Adrenal gland (tissue), 12 donors: ENCODE data around the gene C1QTNF5. TPM values are rescaled to one million over a fixed set of nuclear protein-coding genes. Genes with fewer than 3 reads are reported as not detected.

Experiments
- DNase-seq, 7 donors: peaks; one replicate each; pipeline ENCODE4 v3.0.0-alpha.2; 2019 to 2020
- H3K27ac ChIP-seq, 5 donors: fragments of 200-600 bp; sonication (generic) in 4 of 5; 1 replicate in 3 of 5; 2 replicates in 2 of 5; pipeline versions ENCODE4 v1.5.1 to v1.8.0; 2016 to 2020; ENCODE audit warnings: mild to moderate bottlenecking in 1 of 5
- H3K27me3 ChIP-seq: fragments of 200-600 bp; 2 replicates; pipeline ENCODE4 v1.8.0; 2021
- H3K36me3 ChIP-seq, 2 donors: fragments of 200-600 bp; replicated peaks in 1 of 2; 1 replicate in 1 of 2; 2 replicates in 1 of 2; pipeline versions ENCODE4 v1.5.1 to v1.8.0; 2018 to 2022
- H3K4me1 ChIP-seq, 2 donors: fragments of 200-600 bp; replicated peaks in 1 of 2; 1 replicate in 1 of 2; 2 replicates in 1 of 2; pipeline versions ENCODE4 v1.5.1 to v1.8.0; 2018 to 2021
- H3K4me3 ChIP-seq, 4 donors: fragments of 200-600 bp; sonication (generic) in 3 of 4; one replicate each; pipeline ENCODE4 v1.5.1; 2016 to 2018
- H3K9me3 ChIP-seq, 3 donors: fragments of 200-600 bp; sonication (generic) in 1 of 3; replicated peaks in 1 of 3; 1 replicate in 2 of 3; 2 replicates in 1 of 3; pipeline versions ENCODE4 v1.5.1 to v1.8.0; 2016 to 2021
- POLR2A ChIP-seq, 2 donors: fragments of 450-650 bp; IDR thresholded peaks; one replicate each; pipeline ENCODE4 v1.6.1; 2017; ENCODE audit warnings: antibody characterized with exemption in 2 of 2, mild to moderate bottlenecking in 2 of 2, moderate library complexity in 1 of 2
- WGBS, 4 donors: extraction: QIAGEN DNeasy Blood & Tissue Kit in 2 of 4; methylation state at CpG; one replicate each; pipeline versions ENCODE4 v1.1.5 to v1.1.7; 2013 to 2017; 5-methylcytosine and 5-hydroxymethylcytosine counted together
- intact Hi-C, 2 donors: fragments of 100-400 bp; cut with DNase I; formaldehyde crosslinking; loops; one replicate each; pipeline versions ENCODE4 v1.14.1 to v1.15.0; 2022 to 2023
- polyA plus RNA-seq, 3 donors: library from polyadenylated mRNA; stranded (reverse); fragments of 200-250 nt in 2 of 3; fragments of 350-450 nt in 1 of 3; fragmentation: Illumina TruSeq in 1 of 3; extraction: RNeasy Lipid Tissue Mini Kit (QIAGEN cat#74804) in 1 of 3; gene quantifications; one replicate each; pipeline ENCODE4 v1.2.3, GENCODE V29; 2013 to 2014
- total RNA-seq, 9 donors: library from RNA; depleted of rRNA in 4 of 9; stranded (reverse); fragments of >200 nt in 4 of 9; fragments of 120-200 nt in 1 of 9; fragmentation: NEBNext Ultra II Directional in 1 of 9; extraction: Animal tissue kit (Norgen Biotek cat#: 25700) in 1 of 9; gene quantifications; one replicate each; pipeline versions ENCODE4 v1.1.0 to v1.2.4, GENCODE V29; 2013 to 2023
- TF ChIP-seq, protein P1 (sequence below), 6 experiments: fragments of 450-650 bp in 4 of 6; fragments of 200-600 bp in 2 of 6; sonication (generic) in 1 of 6; IDR thresholded peaks; 1 replicate in 5 of 6; 2 replicates in 1 of 6; pipeline versions ENCODE4 v1.5.1 to v1.8.0; 2016 to 2021; ENCODE audit warnings: antibody characterized with exemption in 6 of 6, mild to moderate bottlenecking in 2 of 6, moderate library complexity in 1 of 6
- donor health status: healthy with polysubstance abuse.
- donor health status: Bipolar disorder and iron deficiency.
- donor health status: DM: yes; HTN: yes; CAD: no.
- donor health status: DM: no; HTN: no; CAD: no.
- donor health status: DM: no; HTN: no; CAD: no.
- donor health status: DM: yes; HTN: yes; CAD: no.

C1QTNF5 gene
- total and polyA plus RNA-seq, 12 donors: 1.8 to 46.9 (median 20.6) TPM

DNA sequence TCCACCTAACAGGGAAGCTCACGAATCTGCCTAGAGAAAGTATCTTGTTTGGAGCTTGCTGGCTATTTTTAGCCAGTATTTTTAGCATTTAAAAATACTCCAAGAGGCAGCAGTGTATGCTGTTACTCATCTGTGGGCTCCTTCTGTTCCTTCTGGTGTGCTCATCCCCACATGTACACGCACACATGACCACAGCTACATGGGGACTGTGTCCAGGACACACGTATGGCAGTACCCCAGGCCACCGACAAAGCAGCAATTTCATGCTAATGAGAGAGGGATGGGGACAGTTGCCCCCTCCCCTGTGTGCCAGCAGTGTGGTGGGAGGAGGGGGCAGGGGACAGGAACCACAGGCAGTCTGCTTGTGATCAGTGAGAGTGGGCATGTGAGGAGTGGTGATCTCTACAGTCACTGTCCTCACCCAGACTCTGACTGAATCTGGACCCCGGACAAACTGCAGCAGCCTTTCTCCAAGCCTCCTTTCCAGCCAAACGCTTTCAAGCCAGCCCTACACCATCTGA is 24.4 kb upstream of the C1QTNF5 start:
- Histone ChIP-seq H3K4me1 (peaks cover 65 to 68% of the 10 kb centered on the region in 2 donors), H3K27ac (peak overlapping the region in 3 of 5 donors; percentile 63 to 85 (median 78)), H3K9me3 (no peaks in the 10 kb centered on the region), H3K27me3 (no peaks in the 10 kb centered on the region), H3K36me3 (no peaks in the 10 kb centered on the region), H3K4me3 (peak overlapping the region in 1 of 4 donors; percentile 72)
- peak in 3 of 7 donors; percentile 16 to 56 (median 53) for DNase-seq
- intact Hi-C loops: no loop called here
- TF ChIP-seq, protein P1, sequence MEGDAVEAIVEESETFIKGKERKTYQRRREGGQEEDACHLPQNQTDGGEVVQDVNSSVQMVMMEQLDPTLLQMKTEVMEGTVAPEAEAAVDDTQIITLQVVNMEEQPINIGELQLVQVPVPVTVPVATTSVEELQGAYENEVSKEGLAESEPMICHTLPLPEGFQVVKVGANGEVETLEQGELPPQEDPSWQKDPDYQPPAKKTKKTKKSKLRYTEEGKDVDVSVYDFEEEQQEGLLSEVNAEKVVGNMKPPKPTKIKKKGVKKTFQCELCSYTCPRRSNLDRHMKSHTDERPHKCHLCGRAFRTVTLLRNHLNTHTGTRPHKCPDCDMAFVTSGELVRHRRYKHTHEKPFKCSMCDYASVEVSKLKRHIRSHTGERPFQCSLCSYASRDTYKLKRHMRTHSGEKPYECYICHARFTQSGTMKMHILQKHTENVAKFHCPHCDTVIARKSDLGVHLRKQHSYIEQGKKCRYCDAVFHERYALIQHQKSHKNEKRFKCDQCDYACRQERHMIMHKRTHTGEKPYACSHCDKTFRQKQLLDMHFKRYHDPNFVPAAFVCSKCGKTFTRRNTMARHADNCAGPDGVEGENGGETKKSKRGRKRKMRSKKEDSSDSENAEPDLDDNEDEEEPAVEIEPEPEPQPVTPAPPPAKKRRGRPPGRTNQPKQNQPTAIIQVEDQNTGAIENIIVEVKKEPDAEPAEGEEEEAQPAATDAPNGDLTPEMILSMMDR (IDR thresholded peaks at IDR 0.05): no peak
- TF ChIP-seq POLR2A (IDR thresholded peaks at IDR 0.05): peak in 1 of 2 donors; percentile 37
- WGBS, 4 donors: 59 to 69% (median 68%) methylated on average over 6 of the region's 6 CpGs

DNA sequence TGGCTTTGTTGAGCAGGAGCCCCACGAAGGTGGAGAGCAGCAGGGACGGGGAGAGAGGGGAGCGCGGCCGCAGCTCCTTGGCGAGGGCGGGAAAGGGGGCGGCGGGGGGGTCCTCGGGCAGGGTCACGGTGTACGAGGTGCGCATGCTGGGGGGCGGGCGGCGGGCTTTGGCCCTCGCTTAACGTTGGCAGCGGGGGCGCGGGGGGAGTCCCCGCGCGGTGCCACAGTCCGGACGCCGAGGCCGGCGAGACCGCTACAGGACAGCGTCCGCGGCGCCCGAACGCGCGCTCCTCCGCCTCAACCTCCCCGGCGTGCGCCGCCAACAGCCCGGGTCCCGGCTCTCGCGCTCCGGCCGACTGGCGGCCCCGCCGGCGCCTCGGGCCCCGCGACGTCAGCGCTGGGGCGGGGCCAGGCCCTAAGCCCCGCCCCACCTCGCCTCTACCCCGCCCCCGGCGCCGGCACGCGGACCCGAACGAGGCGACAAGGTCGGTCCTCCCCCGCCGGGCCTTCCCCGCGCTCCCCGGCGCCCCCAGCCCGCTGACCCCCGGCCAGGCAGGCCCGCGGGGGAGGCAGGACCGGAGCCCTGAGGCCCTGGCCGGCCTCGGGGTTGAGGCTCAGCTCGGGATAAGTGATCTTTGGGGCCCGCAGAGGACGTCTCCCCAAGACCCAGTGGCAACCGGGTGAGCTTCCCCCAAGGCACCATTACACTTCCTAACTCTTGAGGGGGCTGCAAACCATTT is 23.3 kb upstream of the C1QTNF5 start:
- peaks cover 0 to 4% of the 10 kb centered on the region in 2 donors for H3K36me3 ChIP-seq
- no peaks in the 10 kb centered on the region for H3K9me3 ChIP-seq
- intact Hi-C loops: no loop called here
- peak overlapping the region in 4 of 5 donors; percentile 78 to 89 (median 83) for H3K27ac ChIP-seq
- H3K4me3 ChIP-seq: peak overlapping the region in 2 of 4 donors; percentile 28 to 72
- WGBS, 4 donors: 3 to 23% (median 10%) methylated on average over 4 to 87 of the region's 88 CpGs
- no peaks in the 10 kb centered on the region for H3K27me3 ChIP-seq
- peak; percentile 44 to 92 for TF ChIP-seq POLR2A (IDR thresholded peaks at IDR 0.05)
- TF ChIP-seq, protein P1 (IDR thresholded peaks at IDR 0.05): no peak
- peak in 6 of 7 donors; percentile 60 to 80 (median 71) for DNase-seq
- H3K4me1 ChIP-seq: peaks cover 55 to 59% of the 10 kb centered on the region in 2 donors

DNA sequence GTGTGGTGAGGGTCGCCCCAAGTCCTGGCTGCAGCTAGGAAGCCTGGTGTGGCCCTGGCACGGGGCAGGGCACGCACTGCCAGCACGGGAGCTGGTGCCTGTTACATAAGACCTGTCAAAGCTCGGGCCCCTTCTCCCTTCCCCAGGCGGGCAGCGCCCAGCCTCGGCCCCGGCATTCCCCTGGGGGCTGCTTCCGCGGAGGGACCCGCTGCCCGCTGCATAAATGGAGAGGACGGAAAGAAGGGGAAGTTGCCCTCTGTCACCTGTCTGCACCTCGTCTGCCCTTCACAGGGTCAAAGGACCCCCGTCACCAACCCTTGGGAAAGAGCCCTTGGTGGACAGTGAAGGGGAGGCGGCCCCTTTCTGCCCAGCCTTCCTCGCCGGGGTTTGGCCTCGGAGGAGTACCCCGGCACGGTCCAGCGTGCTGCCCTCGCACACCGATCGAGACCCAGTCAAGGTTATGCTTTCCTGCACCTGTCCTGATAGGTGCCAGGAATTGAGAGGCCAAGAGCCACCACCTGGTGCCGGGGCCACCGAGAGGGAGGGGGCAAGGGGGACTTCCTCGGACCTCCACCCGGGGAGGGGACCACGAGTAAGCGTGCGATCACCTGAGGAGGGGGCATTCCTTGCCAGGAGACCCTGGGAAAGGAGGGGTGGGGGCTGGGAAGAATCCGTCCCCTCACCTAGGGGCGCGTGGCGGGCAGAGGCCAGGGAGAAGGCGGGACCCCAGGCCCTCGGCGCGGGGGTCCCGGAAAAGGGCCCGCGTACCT is 22.6 kb upstream of the C1QTNF5 start:
- Histone ChIP-seq H3K27ac (peak overlapping the region in 4 of 5 donors; percentile 78 to 89 (median 83)), H3K4me3 (peak overlapping the region in 2 of 4 donors; percentile 28 to 72), H3K4me1 (peaks cover 48 to 52% of the 10 kb centered on the region in 2 donors), H3K9me3 (no peaks in the 10 kb centered on the region), H3K36me3 (peaks cover 0 to 11% of the 10 kb centered on the region in 2 donors), H3K27me3 (no peaks in the 10 kb centered on the region)
- intact Hi-C loops: no loop called here
- peak in 1 of 2 donors; percentile 27 for TF ChIP-seq POLR2A (IDR thresholded peaks at IDR 0.05)
- TF ChIP-seq, protein P1 (IDR thresholded peaks at IDR 0.05): no peak
- 34 to 46% (median 40%) methylated on average over 20 to 44 of the region's 44 CpGs for WGBS, 4 donors
- DNase-seq: peak in 5 of 7 donors; percentile 42 to 69 (median 54)

DNA sequence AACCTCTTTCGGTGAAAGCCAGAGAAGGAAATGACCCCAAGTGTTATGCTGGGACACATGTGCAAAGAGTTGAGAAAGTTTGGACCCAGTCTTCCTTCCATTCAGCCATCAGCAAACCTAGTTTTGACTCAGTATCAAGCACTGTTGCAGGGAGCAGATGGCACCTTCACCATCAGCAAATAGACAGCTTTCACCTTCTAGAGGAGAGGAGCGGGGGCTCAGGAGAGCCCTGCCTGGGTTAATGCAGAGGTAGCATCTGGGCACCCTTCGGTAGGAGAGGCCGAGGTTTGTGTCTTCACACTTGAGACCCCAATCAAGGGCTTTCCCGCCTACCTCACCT is 22.0 kb upstream of the C1QTNF5 start:
- intact Hi-C loops: no loop called here
- H3K4me1 ChIP-seq: peaks cover 43 to 46% of the 10 kb centered on the region in 2 donors

More for the DNA sequence above, 22.0 kb upstream of the C1QTNF5 start:
- Histone ChIP-seq H3K27me3 (no peaks in the 10 kb centered on the region), H3K4me3 (peak overlapping the region in 1 of 4 donors; percentile 72), H3K9me3 (no peaks in the 10 kb centered on the region), H3K27ac (peak overlapping the region; percentile 78 to 89 (median 81)), H3K36me3 (peaks cover 0 to 17% of the 10 kb centered on the region in 2 donors)
- no peak for DNase-seq
- 90 to 95% (median 91%) methylated on average over 2 to 5 of the region's 5 CpGs for WGBS, 4 donors
- TF ChIP-seq POLR2A (IDR thresholded peaks at IDR 0.05): no peak
- TF ChIP-seq, protein P1 (IDR thresholded peaks at IDR 0.05): no peak
